Measurements from ENCODE around the gene TLE4. TPM values are rescaled to one million over a fixed set of nuclear protein-coding genes. Genes with fewer than 3 reads are reported as not detected.
A peak's percentile ranks its signal among the peaks of the same experiment; 100 is the strongest.

Gene TLE4
- polyA plus RNA-seq, 3 donors: 21.0 to 107 (median 21.7) TPM

- H3K4me3 Mint-ChIP-seq: no peak overlapping the region
- peaks cover 41 to 54% of the 10 kb centered on the region in 2 donors for H3K36me3 Mint-ChIP-seq
- no peak overlapping the region for H2AFZ ChIP-seq (ENCODE audit: insufficient read depth, low read depth, low read length, poor library complexity, severe bottlenecking)
- peaks cover 8 to 12% of the 10 kb centered on the region in 2 donors for H3K4me1 ChIP-seq (ENCODE audit: control insufficient read depth in 1 of 2, insufficient read depth in 2 of 2, low read length in 2 of 2)
- H3K4me2 ChIP-seq (replicated peaks; ENCODE audit: extremely low read depth, low read length, poor library complexity, severe bottlenecking): no peak overlapping the region
- no peak for DNase-seq
- peaks cover 90% of the 10 kb centered on the region for H4K20me1 ChIP-seq (ENCODE audit: insufficient read depth, low read length)
- H3K27ac Mint-ChIP-seq: peak overlapping the region in 5 of 7 donors; percentile 13 to 46 (median 26)
- peak overlapping the region in 1 of 2 donors; percentile 53 for H3K27ac ChIP-seq (ENCODE audit: low read depth in 1 of 2, low read length in 2 of 2)
- H3K9me3 ChIP-seq (replicated peaks in 1 of 2; ENCODE audit: control insufficient read depth in 1 of 2, insufficient read depth in 1 of 2, low read length in 2 of 2): no peaks in the 10 kb centered on the region
- H3K79me2 ChIP-seq (ENCODE audit: insufficient read depth, low read length): peaks cover 72% of the 10 kb centered on the region
- no peak overlapping the region for H3K9ac ChIP-seq (ENCODE audit: insufficient read depth, low read length, poor library complexity, severe bottlenecking)
- intact Hi-C loops (cut with micrococcal nuclease): no loop called here
- 98% methylated on average over 9 of the region's 13 CpGs for WGBS (ENCODE audit: insufficient coverage)
- no peaks in the 10 kb centered on the region for H3K27me3 Mint-ChIP-seq (ENCODE audit: low read depth in 3 of 3)
- no peak for TF ChIP-seq CTCF (IDR thresholded peaks at IDR 0.05)
- no peak overlapping the region for H3K4me3 ChIP-seq (replicated peaks in 1 of 3; ENCODE audit: low read depth in 2 of 3, low read length in 3 of 3)
- peaks cover 34% of the 10 kb centered on the region for H3K4me1 Mint-ChIP-seq
- no peaks in the 10 kb centered on the region for H3K27me3 ChIP-seq (ENCODE audit: control insufficient read depth in 2 of 2, insufficient read depth in 2 of 2, low read length in 2 of 2)
- H3K9me3 Mint-ChIP-seq: no peaks in the 10 kb centered on the region
- H3K36me3 ChIP-seq (replicated peaks in 1 of 2; ENCODE audit: control insufficient read depth in 1 of 2, insufficient read depth in 2 of 2, low read length in 2 of 2): peaks cover 7 to 36% of the 10 kb centered on the region in 2 donors
These were observed 92.1 kb downstream of the TLE4 start for GRCh38 chr9:79663878-79664277.

- WGBS (ENCODE audit: insufficient coverage): 31% methylated on average over 3 of the region's 5 CpGs
- no peaks in the 10 kb centered on the region for H3K9me3 ChIP-seq (replicated peaks in 1 of 2; ENCODE audit: control insufficient read depth in 1 of 2, insufficient read depth in 1 of 2, low read length in 2 of 2)
- peaks cover 3 to 33% of the 10 kb centered on the region in 2 donors for H3K36me3 ChIP-seq (replicated peaks in 1 of 2; ENCODE audit: control insufficient read depth in 1 of 2, insufficient read depth in 2 of 2, low read length in 2 of 2)
- Mint-ChIP-seq H3K27me3 (ENCODE audit: low read depth in 3 of 3) (no peaks in the 10 kb centered on the region), H3K27ac (peak overlapping the region; percentile 16 to 73 (median 60)), H3K9me3 (no peaks in the 10 kb centered on the region), H3K4me1 (peaks cover 37% of the 10 kb centered on the region), H3K36me3 (peaks cover 41 to 53% of the 10 kb centered on the region in 2 donors), H3K4me3 (no peak overlapping the region)
- no peak overlapping the region for H3K4me3 ChIP-seq (replicated peaks in 1 of 3; ENCODE audit: low read depth in 2 of 3, low read length in 3 of 3)
- intact Hi-C loops (cut with micrococcal nuclease): no loop called here
- no peak overlapping the region for H3K9ac ChIP-seq (ENCODE audit: insufficient read depth, low read length, poor library complexity, severe bottlenecking)
- TF ChIP-seq CTCF (IDR thresholded peaks at IDR 0.05): no peak
- H3K79me2 ChIP-seq (ENCODE audit: insufficient read depth, low read length): peaks cover 74% of the 10 kb centered on the region
- H4K20me1 ChIP-seq (ENCODE audit: insufficient read depth, low read length): peaks cover 91% of the 10 kb centered on the region
- no peak overlapping the region for H2AFZ ChIP-seq (ENCODE audit: insufficient read depth, low read depth, low read length, poor library complexity, severe bottlenecking)
- H3K27me3 ChIP-seq (ENCODE audit: control insufficient read depth in 2 of 2, insufficient read depth in 2 of 2, low read length in 2 of 2): no peaks in the 10 kb centered on the region
- H3K27ac ChIP-seq (ENCODE audit: low read depth in 1 of 2, low read length in 2 of 2): peak overlapping the region in 1 of 2 donors; percentile 53
- no peak overlapping the region for H3K4me2 ChIP-seq (replicated peaks; ENCODE audit: extremely low read depth, low read length, poor library complexity, severe bottlenecking)
- peak in 1 of 3 donors; percentile 8 for DNase-seq
- peaks cover 8 to 12% of the 10 kb centered on the region in 2 donors for H3K4me1 ChIP-seq (ENCODE audit: control insufficient read depth in 1 of 2, insufficient read depth in 2 of 2, low read length in 2 of 2)
These were observed 92.6 kb downstream of the TLE4 start for GRCh38 chr9:79664375-79664831.

Measured in CD14-positive monocyte (primary cell).